IPS DF 6.9 (cell line): ENCODE results near the gene TIAL1.
A peak's percentile ranks its signal among the peaks of the same experiment; 100 is the strongest.

ENCODE experiments used
- DNase-seq: peaks from one replicate; pipeline ENCODE4 v3.0.0-alpha.2; 2013; ENCODE audit warnings: low read depth, low spot score
- H3K27ac ChIP-seq: one replicate; pipeline ENCODE4 v1.5.1; 2013; ENCODE audit warnings: low read length, control low read depth
- H3K27me3 ChIP-seq: 2 replicates; pipeline ENCODE4 v1.6.1; 2013; ENCODE audit warnings: mild to moderate bottlenecking, low read length; ENCODE audit not compliant: control insufficient read depth, insufficient read depth
- H3K36me3 ChIP-seq: 2 replicates; pipeline ENCODE4 v1.6.1; 2013; ENCODE audit warnings: low read length; ENCODE audit not compliant: control insufficient read depth, insufficient read depth
- H3K4me1 ChIP-seq: 2 replicates; pipeline ENCODE4 v1.6.1; 2013; ENCODE audit warnings: low read length; ENCODE audit not compliant: control insufficient read depth, insufficient read depth
- H3K4me3 ChIP-seq: 2 replicates; pipeline ENCODE4 v1.5.1; 2013; ENCODE audit warnings: mild to moderate bottlenecking, low read length
- H3K9me3 ChIP-seq: 2 replicates; pipeline ENCODE4 v1.6.1; 2013; ENCODE audit warnings: low read length, inconsistent platforms; ENCODE audit not compliant: control insufficient read depth, insufficient read depth
- WGBS: extraction: QIAGEN DNeasy Blood & Tissue Kit; methylation state at CpG from one replicate; pipeline ENCODE4 v1.1.7; 2013; ENCODE audit warnings: mixed read lengths, missing lambda C conversion rate; ENCODE audit not compliant: insufficient read length, insufficient coverage; 5-methylcytosine and 5-hydroxymethylcytosine counted together

The TIAL1 gene

DNA sequence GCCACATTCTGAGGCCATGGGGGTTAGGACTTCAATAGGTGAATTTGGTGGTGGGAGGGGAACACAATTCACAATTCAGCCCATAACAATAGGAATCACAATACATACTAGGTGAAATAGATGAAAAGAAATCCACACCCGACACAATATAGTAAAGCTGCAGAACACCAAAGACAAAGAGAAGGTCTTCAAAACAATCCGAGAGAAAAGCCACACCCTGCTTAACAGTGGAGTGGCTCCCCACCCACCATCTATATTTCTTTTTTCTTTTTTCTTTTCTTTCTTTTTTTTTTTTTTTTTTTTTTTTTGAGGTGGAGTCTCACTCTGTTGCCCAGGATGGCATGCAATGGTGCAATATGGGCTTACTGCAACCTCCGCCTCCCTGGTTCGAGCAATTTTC is 14.7 kb upstream of the TIAL1 start:
- whole genome bisulfite sequencing = no CpG with 5 or more reads among the region's 4 CpGs
- Histone ChIP-seq H3K27me3 (no peaks in the 10 kb centered on the region), H3K4me1 (no peaks in the 10 kb centered on the region), H3K36me3 (no peaks in the 10 kb centered on the region), H3K27ac (no peak overlapping the region), H3K4me3 (no peak overlapping the region), H3K9me3 (no peaks in the 10 kb centered on the region)
- no peak for DNase-seq

DNA sequence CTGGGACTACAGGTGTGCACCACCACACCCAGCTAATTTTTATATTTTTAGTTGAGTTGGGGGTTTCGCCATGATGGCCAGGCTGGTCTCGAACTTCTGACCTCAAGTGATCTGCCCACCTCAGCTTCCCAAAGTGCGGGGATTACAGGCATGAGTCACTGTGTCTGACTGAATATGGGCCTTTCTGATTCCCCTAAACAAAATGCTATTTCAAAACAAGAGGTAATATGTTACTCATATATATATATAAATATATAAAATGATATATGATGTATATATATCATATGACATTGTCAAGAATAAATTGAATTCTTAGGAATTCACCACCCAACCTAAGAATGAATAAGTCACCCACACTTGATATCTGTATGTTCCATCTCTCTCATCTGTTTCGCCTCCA is 12.8 kb upstream of the TIAL1 start:
- no peaks in the 10 kb centered on the region for H3K9me3 ChIP-seq
- no peak for DNase-seq
- H3K36me3 ChIP-seq = no peaks in the 10 kb centered on the region
- H3K27me3 ChIP-seq = no peaks in the 10 kb centered on the region
- WGBS = no CpG with 5 or more reads among the region's 4 CpGs
- H3K27ac ChIP-seq = no peak overlapping the region
- H3K4me3 ChIP-seq = no peak overlapping the region
- no peaks in the 10 kb centered on the region for H3K4me1 ChIP-seq

DNA sequence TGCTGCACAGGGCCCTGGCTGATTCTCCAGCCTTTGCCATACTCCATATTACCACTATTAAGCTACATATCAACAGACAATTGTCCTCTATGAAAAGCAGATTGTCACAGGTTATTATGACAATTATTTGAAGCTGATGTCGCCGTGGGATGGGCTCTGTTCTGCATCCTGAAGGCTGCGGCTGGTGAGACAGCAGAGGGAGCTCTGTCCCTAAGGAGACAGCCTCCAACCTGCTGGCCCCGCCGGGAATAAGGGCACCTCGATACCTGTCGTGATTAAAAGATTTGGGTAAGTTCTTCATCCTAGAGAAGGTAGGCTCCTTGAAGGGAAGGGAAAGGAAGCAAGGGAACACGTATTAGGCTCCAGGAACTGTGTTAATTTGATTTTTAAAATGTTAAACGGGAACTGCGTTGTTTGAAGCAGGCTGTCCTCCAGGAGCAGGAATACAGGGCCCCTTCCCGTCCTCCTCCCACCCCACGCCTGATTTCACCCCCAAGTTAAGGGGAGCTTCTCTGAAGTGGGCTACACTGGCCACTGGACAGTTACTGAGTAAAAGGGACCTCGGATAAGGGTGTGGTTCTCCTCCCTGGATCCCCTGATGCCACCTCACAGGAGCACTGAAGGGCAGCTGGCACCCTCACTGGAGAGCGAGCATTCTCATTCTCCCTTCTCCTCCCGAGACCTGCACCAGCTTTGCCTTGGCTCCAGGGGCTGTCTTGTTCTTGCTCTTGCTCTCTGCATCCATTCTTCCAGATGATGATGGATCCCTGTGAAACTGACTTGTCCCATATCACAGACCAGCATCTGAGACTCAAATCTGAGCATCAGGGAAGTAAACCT is 11.8 kb upstream of the TIAL1 start:
- H3K36me3 ChIP-seq = no peaks in the 10 kb centered on the region
- DNase-seq = no peak
- H3K27me3 ChIP-seq = no peaks in the 10 kb centered on the region
- H3K27ac ChIP-seq = no peak overlapping the region
- H3K4me1 ChIP-seq = no peaks in the 10 kb centered on the region
- no CpG with 5 or more reads among the region's 15 CpGs for WGBS
- no peaks in the 10 kb centered on the region for H3K9me3 ChIP-seq
- H3K4me3 ChIP-seq = no peak overlapping the region

DNA sequence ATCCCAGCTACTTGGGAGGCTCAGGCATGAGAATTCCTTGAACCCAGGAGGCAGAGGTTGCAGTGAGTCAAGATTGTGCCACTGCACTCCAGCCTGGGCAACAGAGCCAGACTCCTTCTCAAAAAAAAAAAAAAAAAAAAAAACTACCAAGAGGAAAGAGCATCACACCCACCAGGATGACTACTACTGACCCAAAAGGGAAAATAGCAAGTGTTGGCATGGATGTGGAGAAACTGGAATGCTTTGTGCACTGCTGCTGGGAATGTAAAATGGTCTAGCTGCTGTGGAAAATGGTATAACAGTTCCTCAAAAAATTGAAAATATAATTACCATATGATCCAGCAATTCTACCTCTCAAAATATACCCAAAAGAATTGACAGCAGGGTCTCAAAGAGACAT is 7.7 kb upstream of the TIAL1 start:
- no peaks in the 10 kb centered on the region for H3K27me3 ChIP-seq
- no peaks in the 10 kb centered on the region for H3K36me3 ChIP-seq
- DNase-seq = no peak
- no peaks in the 10 kb centered on the region for H3K4me1 ChIP-seq
- no peak overlapping the region for H3K27ac ChIP-seq
- no peaks in the 10 kb centered on the region for H3K9me3 ChIP-seq
- H3K4me3 ChIP-seq = no peak overlapping the region

DNA sequence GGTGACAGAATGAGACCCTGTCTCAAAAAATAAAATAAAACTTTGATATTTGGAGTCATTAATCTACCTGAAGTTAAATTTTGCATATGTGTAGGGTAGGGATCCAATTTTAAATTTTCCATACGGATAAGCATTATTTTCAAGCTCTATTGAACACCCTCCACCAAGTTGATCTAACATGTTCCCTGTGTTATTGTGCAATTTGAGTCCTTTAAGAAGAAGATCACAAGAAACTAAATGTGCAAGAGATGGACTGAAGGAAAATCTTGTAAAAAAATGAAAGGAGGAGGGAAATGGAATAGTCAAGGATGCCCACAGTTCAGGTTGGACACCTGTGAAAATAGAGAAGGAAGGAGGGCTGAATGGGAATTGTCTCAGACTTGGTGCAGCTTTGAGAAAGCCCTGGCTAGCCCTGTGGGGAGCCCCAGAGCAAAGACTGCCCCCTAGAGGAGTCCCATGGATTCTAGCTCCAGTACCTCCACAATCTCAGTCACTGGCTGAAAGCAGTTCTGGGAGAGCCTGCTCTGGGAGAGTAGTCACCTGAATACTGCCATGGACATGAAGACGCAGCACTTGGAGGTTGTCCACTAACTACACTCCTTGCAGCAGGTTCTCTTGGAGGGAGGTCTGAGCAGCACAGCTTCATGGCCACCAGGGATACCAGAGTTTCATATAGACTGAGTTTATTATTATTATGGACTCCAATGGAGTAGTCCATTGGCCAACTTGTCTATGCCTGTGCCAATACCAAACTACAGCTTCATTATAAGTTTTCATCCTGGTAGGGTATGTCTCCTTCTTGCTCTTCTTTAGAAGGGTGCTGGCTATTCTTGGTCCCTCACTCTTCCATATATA is 5.7 kb upstream of the TIAL1 start:
- DNase-seq = no peak
- no peaks in the 10 kb centered on the region for H3K4me1 ChIP-seq
- no peaks in the 10 kb centered on the region for H3K36me3 ChIP-seq
- no peaks in the 10 kb centered on the region for H3K27me3 ChIP-seq
- WGBS = no CpG with 5 or more reads among the region's 2 CpGs
- H3K27ac ChIP-seq = no peak overlapping the region
- H3K4me3 ChIP-seq = no peak overlapping the region
- no peaks in the 10 kb centered on the region for H3K9me3 ChIP-seq

DNA sequence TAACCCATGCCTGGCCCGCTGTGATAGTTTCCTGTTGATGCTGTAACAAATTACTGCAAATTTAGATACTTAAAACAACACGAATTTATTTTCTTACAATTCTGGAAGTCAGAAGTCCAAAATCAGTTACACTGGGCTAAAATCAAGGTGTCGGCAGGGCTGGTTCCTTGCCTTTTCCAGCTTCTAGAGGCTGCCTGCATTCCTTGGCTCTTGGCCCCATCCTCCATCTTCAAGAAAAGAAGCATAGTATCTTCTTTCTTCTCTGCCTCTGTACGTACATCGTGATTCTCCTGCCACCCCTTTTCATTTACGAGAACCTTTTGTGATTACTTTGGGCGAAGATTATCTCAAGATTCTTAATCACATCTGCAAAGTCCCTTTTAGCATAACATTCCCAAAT is 1.6 kb upstream of the TIAL1 start:
- DNase-seq = no peak
- H3K27ac ChIP-seq = no peak overlapping the region
- H3K9me3 ChIP-seq = no peaks in the 10 kb centered on the region
- H3K4me1 ChIP-seq = no peaks in the 10 kb centered on the region
- no peaks in the 10 kb centered on the region for H3K36me3 ChIP-seq
- no peak overlapping the region for H3K4me3 ChIP-seq
- no CpG with 5 or more reads among the region's 7 CpGs for WGBS
- no peaks in the 10 kb centered on the region for H3K27me3 ChIP-seq

DNA sequence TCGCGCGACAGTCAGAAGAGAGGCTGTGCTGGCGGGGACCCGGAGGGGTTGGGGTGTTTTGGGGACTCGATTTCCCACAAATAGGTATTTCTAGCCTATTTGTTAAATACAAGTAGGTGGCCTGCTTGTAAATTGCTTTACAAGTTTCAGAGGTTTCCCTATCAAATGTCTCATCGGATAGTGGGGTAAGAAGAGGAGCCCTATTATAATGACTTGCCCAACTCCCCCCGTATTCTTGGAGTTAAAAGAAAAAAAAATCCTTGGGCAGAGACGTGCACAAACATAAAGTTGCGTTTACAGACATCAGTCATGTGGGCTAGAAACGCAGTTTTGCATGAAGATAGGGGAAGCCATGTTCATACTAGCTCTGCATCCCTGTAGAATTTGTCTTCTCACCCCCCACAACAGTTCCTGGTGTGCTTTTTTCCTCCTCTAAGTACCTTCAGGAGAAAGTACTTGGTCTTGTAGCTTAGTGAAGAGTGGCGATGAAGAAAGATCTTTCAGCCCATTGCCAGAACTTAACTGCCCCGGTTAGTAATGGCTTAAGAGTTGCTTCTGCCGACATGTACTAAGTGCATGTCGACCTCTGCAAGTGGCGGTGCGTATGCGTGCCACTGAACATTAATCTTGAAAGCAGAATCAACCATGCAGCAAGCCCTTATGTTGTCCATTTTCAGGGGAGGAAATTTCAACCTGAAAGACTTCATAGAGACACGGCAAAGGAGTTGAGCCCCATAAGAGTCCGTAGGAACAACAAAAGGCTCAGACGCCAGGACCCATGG is 832 bp upstream of the TIAL1 start:
- Histone ChIP-seq H3K27me3 (no peaks in the 10 kb centered on the region), H3K27ac (no peak overlapping the region), H3K4me1 (no peaks in the 10 kb centered on the region), H3K9me3 (no peaks in the 10 kb centered on the region), H3K4me3 (peak overlapping the region; percentile 43; the same call in 1 of the 2 replicates), H3K36me3 (no peaks in the 10 kb centered on the region)
- DNase-seq = no peak
- WGBS = no CpG with 5 or more reads among the region's 21 CpGs

DNA sequence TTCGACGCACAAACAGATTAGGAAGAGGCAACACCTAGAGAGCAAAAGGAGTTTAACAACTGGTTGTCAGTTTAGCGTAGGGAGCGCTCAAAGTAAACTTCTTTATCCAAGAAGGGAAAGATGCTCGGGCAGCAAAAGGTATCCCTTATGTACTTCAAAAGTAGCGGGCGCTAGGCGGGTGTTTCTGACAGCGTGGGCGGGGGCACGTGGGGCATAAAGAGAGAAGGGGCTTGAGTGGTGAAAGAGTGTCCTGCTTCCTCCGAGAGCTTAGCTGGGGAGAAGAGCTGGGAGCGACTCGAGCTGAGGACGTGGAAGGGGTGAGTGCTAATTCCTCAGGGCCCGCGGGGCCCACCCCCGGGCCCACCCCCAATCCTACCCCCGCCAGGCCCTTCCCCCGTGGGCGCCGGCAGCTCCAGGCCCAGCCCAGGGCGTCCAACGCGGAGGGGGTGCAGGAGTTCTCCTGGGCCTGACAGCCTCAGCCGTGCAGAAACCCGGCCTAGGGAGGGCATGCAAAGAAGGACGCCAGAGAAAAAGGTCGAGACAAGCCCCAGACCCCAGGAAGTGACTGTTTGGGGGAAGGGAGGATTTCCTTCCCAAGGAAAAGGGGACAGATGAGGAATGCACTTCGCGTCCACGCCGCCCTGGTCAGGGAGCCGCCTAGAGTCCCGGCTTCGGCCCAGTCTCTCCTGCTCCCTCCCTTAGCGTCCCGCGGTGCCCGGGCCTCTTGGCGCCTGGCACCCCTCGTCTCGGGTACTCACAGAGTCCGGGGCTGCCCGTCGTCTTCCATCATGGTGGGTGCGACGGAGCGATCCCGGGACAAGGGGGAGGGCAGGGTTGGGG is 868 bp downstream of the TIAL1 start:
- DNase-seq = no peak
- Histone ChIP-seq H3K27me3 (no peaks in the 10 kb centered on the region), H3K4me1 (no peaks in the 10 kb centered on the region), H3K9me3 (no peaks in the 10 kb centered on the region), H3K4me3 (peak overlapping the region; percentile 54), H3K36me3 (no peaks in the 10 kb centered on the region), H3K27ac (no peak overlapping the region)
- no CpG with 5 or more reads among the region's 50 CpGs for WGBS

DNA sequence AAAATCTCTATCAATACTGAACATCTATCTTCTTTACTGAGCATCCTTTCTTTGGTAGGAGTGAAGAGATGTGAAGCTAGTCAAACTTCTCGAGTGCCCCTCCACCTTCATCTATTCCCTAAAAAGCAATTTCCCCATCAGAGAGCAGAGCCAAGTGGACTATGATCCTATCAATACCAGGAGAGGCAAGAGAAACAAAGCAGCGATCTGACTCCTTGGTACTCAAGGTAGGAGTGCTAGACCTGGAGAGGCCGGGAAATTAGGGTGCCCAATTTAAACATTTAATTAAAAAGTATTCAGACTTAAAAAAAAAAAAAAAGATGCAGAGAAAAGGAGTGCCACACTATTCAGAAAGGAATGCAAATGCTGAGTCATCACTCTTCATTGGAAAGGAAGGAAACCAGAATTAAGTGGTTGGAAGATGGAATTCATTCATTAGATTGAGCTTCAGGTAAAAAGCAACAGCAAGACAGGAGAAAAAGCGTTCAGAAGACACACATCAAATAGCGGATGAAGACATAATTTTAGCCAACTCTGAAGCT is 1.6 kb downstream of the TIAL1 start:
- no peak for DNase-seq
- no peaks in the 10 kb centered on the region for H3K9me3 ChIP-seq
- H3K4me3 ChIP-seq = peak overlapping the region; percentile 54; the same call in 1 of the 2 replicates
- H3K27me3 ChIP-seq = no peaks in the 10 kb centered on the region
- H3K27ac ChIP-seq = no peak overlapping the region
- WGBS = no CpG with 5 or more reads among the region's 5 CpGs
- no peaks in the 10 kb centered on the region for H3K4me1 ChIP-seq
- H3K36me3 ChIP-seq = no peaks in the 10 kb centered on the region
